HUES48 (cell line): ENCODE measurements around the gene KCNMB3.

Experiments used
- H3K27ac ChIP-seq: one replicate; pipeline ENCODE4 v1.7.0; 2013; ENCODE audit warnings: low read depth, low read length, inconsistent platforms
- H3K27me3 ChIP-seq: 2 replicates; pipeline ENCODE4 v1.6.1; 2013; ENCODE audit warnings: mild to moderate bottlenecking, low read length; ENCODE audit not compliant: control insufficient read depth, insufficient read depth
- H3K36me3 ChIP-seq: 2 replicates; pipeline ENCODE4 v1.6.1; 2013; ENCODE audit warnings: low read length; ENCODE audit not compliant: control insufficient read depth, insufficient read depth
- H3K4me1 ChIP-seq: 2 replicates; pipeline ENCODE4 v1.6.1; 2013; ENCODE audit warnings: mild to moderate bottlenecking, low read length; ENCODE audit not compliant: control insufficient read depth, insufficient read depth
- H3K4me3 ChIP-seq: 2 replicates; pipeline ENCODE4 v1.5.1; 2013; ENCODE audit warnings: mild to moderate bottlenecking, low read depth, low read length
- H3K9ac ChIP-seq: 2 replicates; pipeline ENCODE4 v1.6.1; 2013; ENCODE audit warnings: mild to moderate bottlenecking, low read depth, low read length, moderate library complexity
- H3K9me3 ChIP-seq: 2 replicates; pipeline ENCODE4 v1.6.1; 2013; ENCODE audit warnings: low read length; ENCODE audit not compliant: control insufficient read depth, insufficient read depth

KCNMB3 gene

GRCh38 chr3:179196700-179197099, 54.2 kb downstream of the KCNMB3 start:
- H3K27ac ChIP-seq = no peak overlapping the region
- peaks cover 29% of the 10 kb centered on the region for H3K4me1 ChIP-seq

DNA sequence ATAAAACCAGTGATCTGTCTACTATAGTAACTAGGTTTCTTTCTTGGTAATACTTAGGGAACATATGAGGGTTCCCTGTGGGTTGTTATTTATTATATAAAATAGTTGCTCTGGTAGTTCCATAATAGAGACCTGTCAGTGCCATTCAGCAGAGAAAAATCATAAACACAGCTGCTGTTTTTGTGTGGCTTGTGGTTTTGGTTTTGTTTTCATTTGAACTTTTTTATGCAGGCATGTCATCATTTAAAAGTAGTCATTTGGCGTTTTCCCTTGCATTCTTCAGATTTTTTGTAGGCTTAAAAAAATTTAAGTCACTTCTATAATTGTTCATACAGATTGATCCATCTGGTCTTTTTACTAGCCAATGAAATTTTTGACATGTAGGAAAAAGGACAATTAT, 54.8 kb downstream of the KCNMB3 start:
- Histone ChIP-seq H3K4me3 (no peak overlapping the region), H3K4me1 (peaks cover 31% of the 10 kb centered on the region), H3K27ac (no peak overlapping the region), H3K36me3 (peaks cover 9% of the 10 kb centered on the region), H3K9me3 (no peaks in the 10 kb centered on the region), H3K9ac (no peak overlapping the region), H3K27me3 (no peaks in the 10 kb centered on the region)

More at GRCh38 chr3:179196700-179197099, 54.2 kb downstream of the KCNMB3 start:
- no peak overlapping the region for H3K9ac ChIP-seq
- no peaks in the 10 kb centered on the region for H3K27me3 ChIP-seq
- peaks cover 12% of the 10 kb centered on the region for H3K36me3 ChIP-seq
- H3K9me3 ChIP-seq = no peaks in the 10 kb centered on the region
- no peak overlapping the region for H3K4me3 ChIP-seq

DNA sequence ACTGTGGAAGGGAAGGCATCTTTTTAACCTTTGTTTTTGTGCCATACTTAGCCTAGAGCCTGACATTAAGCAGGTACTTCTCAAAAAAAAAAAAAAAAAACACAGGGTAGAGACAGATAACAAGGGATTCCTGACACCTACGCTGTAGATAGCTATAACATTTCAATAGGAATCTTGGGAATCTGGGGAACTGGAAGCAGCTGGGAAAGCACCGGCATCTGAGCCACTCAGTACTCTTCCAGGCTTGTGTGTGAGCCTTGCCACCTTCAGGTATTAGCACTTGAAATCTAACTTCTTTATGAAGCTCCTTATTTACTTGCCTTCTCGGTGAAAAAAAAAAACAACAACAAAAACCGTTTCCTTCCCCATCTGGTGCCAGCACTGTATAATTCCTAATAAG, 56.0 kb downstream of the KCNMB3 start:
- Histone ChIP-seq H3K36me3 (0 out of 2 replicates have a peak, but pooled peaks cover 3% of the 10 kb centered on the region), H3K9ac (no peak overlapping the region), H3K9me3 (no peaks in the 10 kb centered on the region), H3K27me3 (no peaks in the 10 kb centered on the region), H3K4me3 (no peak overlapping the region), H3K4me1 (peaks cover 42% of the 10 kb centered on the region), H3K27ac (peak overlapping the region; percentile 31)
